BE2C (cell line): Measurements from ENCODE around the gene ELN.

Experiments used
- DNase-seq: peaks from one replicate; pipeline ENCODE4 v3.0.0-alpha.2; 2020
- H3K27me3 ChIP-seq: fragments of 250-450 bp; sonication (Bioruptor Pico); 2 replicates; pipeline ENCODE4 v1.5.1; 2020; ENCODE audit warnings: mild to moderate bottlenecking
- H3K36me3 ChIP-seq: fragments of 250-450 bp; sonication (Bioruptor Pico); 2 replicates; pipeline ENCODE4 v1.5.1; 2020; ENCODE audit warnings: mild to moderate bottlenecking
- H3K4me1 ChIP-seq: fragments of 250-450 bp; sonication (Bioruptor Pico); 2 replicates; pipeline ENCODE4 v1.5.1; 2020
- H3K4me3 ChIP-seq: 2 replicates; pipeline ENCODE4 v1.5.1; 2011; ENCODE audit warnings: low read depth, low read length
- H3K9me3 ChIP-seq: fragments of 250-450 bp; sonication (Bioruptor Pico); 2 replicates; pipeline ENCODE4 v1.5.1; 2020
- TF ChIP-seq, protein P1 (sequence below): IDR thresholded peaks from 2 replicates; pipeline ENCODE4 v1.5.1; 2012; ENCODE audit warnings: mild to moderate bottlenecking, low read depth, low read length

ELN gene

DNA sequence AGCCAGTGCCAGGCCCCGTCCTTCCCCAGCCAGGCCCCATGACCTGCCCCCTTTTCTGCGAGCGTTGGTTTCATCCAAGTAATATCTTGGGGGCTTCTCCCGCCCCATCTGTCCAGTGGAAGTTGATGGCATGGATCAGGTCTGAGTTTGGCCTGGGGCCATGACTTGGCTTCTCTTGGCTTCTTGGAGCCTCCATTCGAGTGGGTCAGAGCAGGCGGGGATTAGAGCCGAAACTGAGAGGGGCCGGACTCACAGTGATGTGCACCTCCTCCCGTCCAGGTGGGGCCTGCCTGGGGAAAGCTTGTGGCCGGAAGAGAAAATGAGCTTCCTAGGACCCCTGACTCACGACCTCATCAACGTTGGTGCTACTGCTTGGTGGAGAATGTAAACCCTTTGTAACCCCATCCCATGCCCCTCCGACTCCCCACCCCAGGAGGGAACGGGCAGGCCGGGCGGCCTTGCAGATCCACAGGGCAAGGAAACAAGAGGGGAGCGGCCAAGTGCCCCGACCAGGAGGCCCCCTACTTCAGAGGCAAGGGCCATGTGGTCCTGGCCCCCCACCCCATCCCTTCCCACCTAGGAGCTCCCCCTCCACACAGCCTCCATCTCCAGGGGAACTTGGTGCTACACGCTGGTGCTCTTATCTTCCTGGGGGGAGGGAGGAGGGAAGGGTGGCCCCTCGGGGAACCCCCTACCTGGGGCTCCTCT, 40.6 kb downstream of the ELN start:
- no peaks in the 10 kb centered on the region for H3K27me3 ChIP-seq
- DNase-seq = no peak
- no peaks in the 10 kb centered on the region for H3K4me1 ChIP-seq

DNA sequence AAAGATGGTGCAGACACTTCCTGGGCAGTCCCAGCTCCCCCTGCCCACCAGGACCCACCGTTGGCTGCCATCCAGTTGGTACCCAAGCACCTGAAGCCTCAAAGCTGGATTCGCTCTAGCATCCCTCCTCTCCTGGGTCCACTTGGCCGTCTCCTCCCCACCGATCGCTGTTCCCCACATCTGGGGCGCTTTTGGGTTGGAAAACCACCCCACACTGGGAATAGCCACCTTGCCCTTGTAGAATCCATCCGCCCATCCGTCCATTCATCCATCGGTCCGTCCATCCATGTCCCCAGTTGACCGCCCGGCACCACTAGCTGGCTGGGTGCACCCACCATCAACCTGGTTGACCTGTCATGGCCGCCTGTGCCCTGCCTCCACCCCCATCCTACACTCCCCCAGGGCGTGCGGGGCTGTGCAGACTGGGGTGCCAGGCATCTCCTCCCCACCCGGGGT, 41.1 kb downstream of the ELN start:
- Histone ChIP-seq H3K4me1 (no peaks in the 10 kb centered on the region), H3K9me3 (no peaks in the 10 kb centered on the region), H3K36me3 (no peaks in the 10 kb centered on the region), H3K4me3 (no peak overlapping the region), H3K27me3 (no peaks in the 10 kb centered on the region)
- TF ChIP-seq, protein P1, sequence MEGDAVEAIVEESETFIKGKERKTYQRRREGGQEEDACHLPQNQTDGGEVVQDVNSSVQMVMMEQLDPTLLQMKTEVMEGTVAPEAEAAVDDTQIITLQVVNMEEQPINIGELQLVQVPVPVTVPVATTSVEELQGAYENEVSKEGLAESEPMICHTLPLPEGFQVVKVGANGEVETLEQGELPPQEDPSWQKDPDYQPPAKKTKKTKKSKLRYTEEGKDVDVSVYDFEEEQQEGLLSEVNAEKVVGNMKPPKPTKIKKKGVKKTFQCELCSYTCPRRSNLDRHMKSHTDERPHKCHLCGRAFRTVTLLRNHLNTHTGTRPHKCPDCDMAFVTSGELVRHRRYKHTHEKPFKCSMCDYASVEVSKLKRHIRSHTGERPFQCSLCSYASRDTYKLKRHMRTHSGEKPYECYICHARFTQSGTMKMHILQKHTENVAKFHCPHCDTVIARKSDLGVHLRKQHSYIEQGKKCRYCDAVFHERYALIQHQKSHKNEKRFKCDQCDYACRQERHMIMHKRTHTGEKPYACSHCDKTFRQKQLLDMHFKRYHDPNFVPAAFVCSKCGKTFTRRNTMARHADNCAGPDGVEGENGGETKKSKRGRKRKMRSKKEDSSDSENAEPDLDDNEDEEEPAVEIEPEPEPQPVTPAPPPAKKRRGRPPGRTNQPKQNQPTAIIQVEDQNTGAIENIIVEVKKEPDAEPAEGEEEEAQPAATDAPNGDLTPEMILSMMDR = no peak
- no peak for DNase-seq

More for the DNA sequence above, 40.6 kb downstream of the ELN start:
- TF ChIP-seq, protein P1 = no peak
- no peak overlapping the region for H3K4me3 ChIP-seq
- H3K36me3 ChIP-seq = no peaks in the 10 kb centered on the region
- no peaks in the 10 kb centered on the region for H3K9me3 ChIP-seq

DNA sequence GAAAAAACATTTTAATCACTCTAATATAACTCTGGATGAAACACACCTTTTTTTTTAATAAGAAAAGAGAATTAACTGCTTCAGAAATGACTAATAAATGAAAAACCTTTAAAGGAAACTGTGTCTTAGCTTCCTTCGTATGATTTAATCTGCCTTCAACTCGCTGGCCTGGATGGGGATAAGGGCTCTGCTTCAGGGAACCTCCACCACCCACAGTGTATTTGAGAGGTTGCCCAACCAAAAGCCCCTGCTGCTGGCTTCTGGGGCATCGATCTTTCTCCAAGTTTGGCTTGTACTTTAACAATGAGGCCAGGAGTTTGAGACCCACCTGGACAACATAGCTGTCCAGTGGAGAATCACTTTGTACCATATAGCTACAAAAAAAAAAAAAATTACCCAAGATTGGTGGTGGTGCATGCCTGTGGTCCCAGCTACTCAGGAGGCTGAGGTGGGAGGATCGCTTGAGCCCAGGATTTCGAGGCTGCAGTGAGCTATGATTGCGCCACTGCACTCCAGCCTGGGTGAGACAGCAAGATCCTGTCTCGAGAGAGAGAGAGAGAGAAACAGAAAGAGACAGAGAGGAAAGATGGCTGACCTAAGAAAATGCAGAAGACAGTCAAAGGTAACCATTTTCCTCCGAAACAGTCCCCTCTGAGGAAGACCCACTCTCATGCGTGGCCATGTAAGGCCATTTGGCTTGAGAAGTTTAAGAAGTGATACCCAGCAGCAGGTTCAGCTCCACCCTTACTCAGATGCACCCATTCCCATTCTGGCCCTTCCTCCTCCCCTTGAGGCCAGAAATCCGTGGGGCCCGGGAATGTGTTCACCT, 42.0 kb downstream of the ELN start:
- no peak for DNase-seq
- TF ChIP-seq, protein P1 = no peak
- Histone ChIP-seq H3K9me3 (no peaks in the 10 kb centered on the region), H3K27me3 (no peaks in the 10 kb centered on the region), H3K4me1 (no peaks in the 10 kb centered on the region), H3K36me3 (no peaks in the 10 kb centered on the region), H3K4me3 (no peak overlapping the region)

DNA sequence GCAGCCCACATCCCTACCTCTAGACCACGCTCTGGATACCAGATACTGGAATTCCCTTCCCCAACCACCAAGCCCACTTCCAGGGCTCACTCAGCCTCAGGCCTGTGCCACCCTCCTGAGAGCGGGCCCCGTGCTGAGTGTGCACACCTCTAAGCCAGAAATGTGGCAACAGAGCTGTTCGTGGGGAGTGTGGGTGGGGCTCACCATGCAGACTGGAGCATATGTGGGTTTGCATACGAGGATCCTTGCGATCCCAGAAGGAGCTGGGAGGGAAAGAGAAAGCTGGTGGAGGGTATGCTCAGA, 42.6 kb downstream of the ELN start:
- DNase-seq = no peak
- H3K4me3 ChIP-seq = no peak overlapping the region
- H3K36me3 ChIP-seq = no peaks in the 10 kb centered on the region
- H3K9me3 ChIP-seq = no peaks in the 10 kb centered on the region
- no peaks in the 10 kb centered on the region for H3K27me3 ChIP-seq
- TF ChIP-seq, protein P1 = no peak
- H3K4me1 ChIP-seq = no peaks in the 10 kb centered on the region

DNA sequence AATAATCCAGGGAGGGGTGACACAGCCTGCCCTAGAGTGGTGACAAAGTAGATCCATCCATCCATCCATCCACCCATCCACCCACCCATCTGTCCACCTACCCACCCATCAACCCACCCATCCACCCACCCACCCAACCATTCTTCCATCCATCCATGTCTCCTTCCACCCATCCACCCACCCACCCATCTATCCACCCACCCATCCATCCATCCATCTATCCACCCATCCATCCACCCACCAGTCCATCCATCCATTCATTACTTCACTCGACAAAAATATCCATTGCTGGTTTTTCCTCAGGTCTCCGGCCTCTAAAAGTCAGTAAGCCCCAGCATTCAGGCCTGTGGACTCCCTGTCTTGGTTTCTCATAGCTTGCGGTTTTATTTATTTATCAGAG, 43.1 kb downstream of the ELN start:
- no peak for DNase-seq
- TF ChIP-seq, protein P1 = no peak
- H3K9me3 ChIP-seq = no peaks in the 10 kb centered on the region
- no peaks in the 10 kb centered on the region for H3K4me1 ChIP-seq
- H3K36me3 ChIP-seq = no peaks in the 10 kb centered on the region
- no peak overlapping the region for H3K4me3 ChIP-seq
- H3K27me3 ChIP-seq = no peaks in the 10 kb centered on the region

DNA sequence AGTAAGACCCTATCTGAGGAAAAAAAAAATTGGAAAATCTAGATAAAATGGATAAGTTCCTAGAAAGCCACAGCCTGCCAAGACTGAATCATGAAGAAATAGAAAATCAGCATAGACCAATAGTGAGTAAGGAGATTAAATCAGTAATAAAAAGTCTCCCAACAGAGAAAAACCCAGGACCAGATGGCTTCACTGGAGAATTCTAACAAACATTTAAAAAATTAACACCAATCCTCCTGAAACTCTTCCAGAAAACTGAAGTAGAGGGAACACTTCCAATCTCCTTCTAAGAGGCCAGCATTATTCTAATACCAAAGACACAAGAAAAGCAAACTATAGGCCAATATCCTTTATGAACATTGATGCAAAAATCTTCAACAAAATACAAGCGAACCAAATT, 46.8 kb downstream of the ELN start:
- Histone ChIP-seq H3K27me3 (no peaks in the 10 kb centered on the region), H3K4me1 (no peaks in the 10 kb centered on the region), H3K36me3 (no peaks in the 10 kb centered on the region), H3K9me3 (no peaks in the 10 kb centered on the region), H3K4me3 (no peak overlapping the region)
- DNase-seq = no peak
- TF ChIP-seq, protein P1 = no peak
